Measurements from ENCODE around the gene NELL2. TPM values are rescaled to one million over a fixed set of nuclear protein-coding genes. Genes with fewer than 3 reads are reported as not detected.

Gene NELL2
- total RNA-seq, 1 experiment from 2014 or later, result 32.7 TPM

- Histone ChIP-seq H2BK5ac (ENCODE audit: insufficient read length, low read length) (no peak overlapping the region), H4K8ac (replicated peaks; ENCODE audit: insufficient read length, low read depth, low read length) (no peak overlapping the region), H3K4ac (ENCODE audit: low read depth, low read length) (no peak overlapping the region), H3K79me2 (ENCODE audit: insufficient read depth, low read length) (no peaks in the 10 kb centered on the region), H3T11ph (ENCODE audit: low read length) (no peak overlapping the region), H3K18ac (ENCODE audit: insufficient read length, low read depth, low read length) (no peak overlapping the region), H4K91ac (ENCODE audit: insufficient read length, low read depth, low read length) (no peak overlapping the region), H2BK120ac (ENCODE audit: low read depth, low read length, poor library complexity, severe bottlenecking) (no peak overlapping the region), H2BK12ac (ENCODE audit: insufficient read length, low read depth, low read length) (no peak overlapping the region), H4K20me1 (ENCODE audit: control insufficient read depth, insufficient read depth, insufficient read length) (no peaks in the 10 kb centered on the region), H3K14ac (ENCODE audit: insufficient read depth, low read length) (no peak overlapping the region), H2AFZ (ENCODE audit: low read length) (no peak overlapping the region), H3K9me3 (ENCODE audit: control insufficient read depth, low read depth, low read length) (no peaks in the 10 kb centered on the region), H3K27ac (ENCODE audit: insufficient read length, low read depth, low read length) (no peak overlapping the region), H3K79me1 (ENCODE audit: insufficient read depth, low read depth, low read length, poor library complexity, severe bottlenecking) (no peaks in the 10 kb centered on the region), H2BK20ac (ENCODE audit: low read depth, low read length, poor library complexity, severe bottlenecking) (no peak overlapping the region), H3K23me2 (ENCODE audit: insufficient read length, low read depth, low read length, poor library complexity, severe bottlenecking) (no peaks in the 10 kb centered on the region), H2BK15ac (ENCODE audit: low read depth, low read length) (no peak overlapping the region), H2AK5ac (ENCODE audit: insufficient read length, low read length) (no peak overlapping the region), H4K5ac (ENCODE audit: insufficient read length, low read depth, low read length) (no peak overlapping the region), H3K23ac (ENCODE audit: insufficient read length, low read depth, low read length) (no peak overlapping the region), H3K27me3 (ENCODE audit: insufficient read depth, low read length) (no peaks in the 10 kb centered on the region), H3K9ac (ENCODE audit: extremely low read depth, insufficient read length, low read length) (no peak overlapping the region), H3K4me1 (ENCODE audit: insufficient read depth, low read length) (no peaks in the 10 kb centered on the region), H3K56ac (ENCODE audit: insufficient read length, low read depth, low read length) (no peak overlapping the region), H3K4me2 (ENCODE audit: insufficient read depth, insufficient read length, low read length) (no peak overlapping the region)
- Mint-ChIP-seq H3K27ac (no peak overlapping the region), H3K27me3 (ENCODE audit: low read depth) (no peaks in the 10 kb centered on the region), H3K36me3 (ENCODE audit: insufficient read depth in 1 of 3, low read depth in 3 of 3) (no peaks in the 10 kb centered on the region), H3K4me1 (no peaks in the 10 kb centered on the region), H3K9me3 (no peaks in the 10 kb centered on the region), H3K4me3 (no peak overlapping the region)
- WGBS (ENCODE audit: extremely low coverage, insufficient read length, low lambda C conversion rate), result no CpG with 5 or more reads among the region's 2 CpGs
- no peak for DNase-seq
- TF ChIP-seq CTCF (conservative IDR thresholded peaks at IDR 0.05), result no peak
These were observed 167.9 kb downstream of the NELL2 start for GRCh38 chr12:44708218-44708617.

All from H9 (cell line).